OCI-LY7 (cell line): ENCODE results near the gene MED1.

ENCODE experiments used
- CTCF ChIP-seq: fragments of 200-600 bp; sonication (generic); conservative IDR thresholded peaks from 2 replicates; pipeline ENCODE4 v1.5.1; 2014; ENCODE audit warnings: mild to moderate bottlenecking, antibody characterized with exemption, low read length, moderate library complexity, mixed read lengths
- EZH2phosphoT487 ChIP-seq: fragments of 200-600 bp; sonication (generic); IDR thresholded peaks from 2 replicates; pipeline ENCODE4 v1.6.1; 2018; ENCODE audit warnings: low read depth, borderline replicate concordance, mild to moderate bottlenecking, mixed run types, antibody characterized with exemption, low read length, moderate library complexity, mixed read lengths

GRCh38 chr17:39486242-39486641 is 35.2 kb upstream of the MED1 start:
- no peak for TF ChIP-seq CTCF
- no peak for TF ChIP-seq EZH2phosphoT487
